Measurements from ENCODE around the gene RPL26. TPM values are rescaled to one million over a fixed set of nuclear protein-coding genes. Genes with fewer than 3 reads are reported as not detected.
"Not testable (repeated sequence)": the region's sequence is repeated elsewhere in the genome, so short reads cannot be mapped to it uniquely, and the experiment has no call there.

The RPL26 gene
- total RNA-seq, 1 donor = 2,089 TPM

- H3K36me3 ChIP-seq (ENCODE audit: insufficient read depth, low read length) = peaks cover 51% of the 10 kb centered on the region
- peaks cover 42% of the 10 kb centered on the region for H3K79me2 ChIP-seq (ENCODE audit: insufficient read depth, low read length)
- H2AFZ ChIP-seq (ENCODE audit: low read length) = no peak overlapping the region
- no peak overlapping the region for H3K4me3 ChIP-seq (ENCODE audit: insufficient read depth, low read length)
- peaks cover 30% of the 10 kb centered on the region for H4K20me1 ChIP-seq (ENCODE audit: insufficient read depth, low read length)
- peaks cover 30% of the 10 kb centered on the region for H3K4me1 ChIP-seq (ENCODE audit: insufficient read depth, low read length)
- H3K9me3 ChIP-seq (ENCODE audit: low read depth, low read length) = no peaks in the 10 kb centered on the region
- no peak overlapping the region for H3K27ac ChIP-seq (ENCODE audit: low read depth, low read length)
- H3K27me3 ChIP-seq (ENCODE audit: insufficient read depth, low read length) = no peaks in the 10 kb centered on the region
- no peak for TF ChIP-seq CTCF (IDR thresholded peaks at IDR 0.05; ENCODE audit: extremely low read depth, low read depth, low read length)
- H3K4me2 ChIP-seq (ENCODE audit: insufficient read depth, low read length) = no peak overlapping the region
- DNase-seq (ENCODE audit: insufficient read length, low spot score, missing footprints) = no peak
These were observed 5.6 kb downstream of the RPL26 start for GRCh38 chr17:8377422-8377821.

DNA sequence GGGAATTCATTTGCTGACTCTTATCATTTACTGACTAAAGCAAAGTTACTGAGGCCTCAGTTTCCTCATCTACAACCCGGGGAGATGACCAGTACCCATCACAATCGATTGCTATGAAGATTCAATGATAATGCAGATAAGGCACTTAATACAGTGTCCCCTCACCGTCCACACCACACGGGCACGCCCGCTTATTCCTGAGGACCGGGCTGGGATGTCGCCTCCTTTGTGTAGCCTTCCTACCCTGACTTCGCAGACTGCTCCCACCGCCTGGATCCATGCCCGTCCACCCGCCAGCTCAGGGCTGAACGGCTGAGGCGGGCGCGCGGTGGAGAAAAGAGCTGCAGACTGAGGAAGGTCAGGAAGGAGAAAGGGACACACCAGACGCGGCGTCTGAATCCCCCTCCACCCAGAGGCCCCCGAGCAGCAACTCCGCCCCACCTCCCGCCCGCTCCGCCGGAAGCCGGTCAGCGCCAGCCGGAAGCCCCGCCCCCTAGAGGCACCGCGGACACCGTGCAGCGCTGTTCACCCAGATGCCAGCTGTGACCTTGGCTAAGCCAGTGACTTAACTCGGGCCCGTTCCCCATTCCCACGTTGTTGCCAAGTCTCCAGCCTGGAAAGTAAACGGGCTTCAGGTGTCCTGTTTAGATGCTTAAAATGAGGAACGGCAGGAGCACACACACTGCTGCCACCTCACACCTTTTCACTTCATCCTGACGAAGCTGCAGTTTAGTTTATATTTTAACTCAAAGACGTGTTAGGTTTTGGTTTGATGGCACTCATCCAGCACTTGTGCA, 6.5 kb downstream of the RPL26 start, which contains the start of gene KRABD2:
KRABD2 (minus strand) TSS at position 434 of the 797 bp plus-strand sequence.
- Histone ChIP-seq H4K20me1 (ENCODE audit: insufficient read depth, low read length) (peaks cover 23% of the 10 kb centered on the region), H3K4me2 (ENCODE audit: insufficient read depth, low read length) (peak within 1 kb of the TSS; percentile 94), H3K4me1 (ENCODE audit: insufficient read depth, low read length) (peaks cover 23% of the 10 kb centered on the region), H3K79me2 (ENCODE audit: insufficient read depth, low read length) (peaks cover 32% of the 10 kb centered on the region), H3K27ac (ENCODE audit: low read depth, low read length) (peak within 1 kb of the TSS; percentile 63), H3K36me3 (ENCODE audit: insufficient read depth, low read length) (peaks cover 47% of the 10 kb centered on the region), H2AFZ (ENCODE audit: low read length) (peak within 1 kb of the TSS; percentile 69), H3K9me3 (ENCODE audit: low read depth, low read length) (no peaks in the 10 kb centered on the region), H3K4me3 (ENCODE audit: insufficient read depth, low read length) (peak within 1 kb of the TSS; percentile 85), H3K27me3 (ENCODE audit: insufficient read depth, low read length) (no peaks in the 10 kb centered on the region)
- peak; percentile 99 for DNase-seq (ENCODE audit: insufficient read length, low spot score, missing footprints)
- peak; percentile 56 for TF ChIP-seq CTCF (IDR thresholded peaks at IDR 0.05; ENCODE audit: extremely low read depth, low read depth, low read length)

GRCh38 chr17:8375738-8376259, 7.2 kb downstream of the RPL26 start:
- Histone ChIP-seq H3K79me2 (ENCODE audit: insufficient read depth, low read length) (peaks cover 25% of the 10 kb centered on the region), H3K27me3 (ENCODE audit: insufficient read depth, low read length) (no peaks in the 10 kb centered on the region), H3K4me2 (ENCODE audit: insufficient read depth, low read length) (peak overlapping the region; percentile 94), H3K4me3 (ENCODE audit: insufficient read depth, low read length) (peak overlapping the region; percentile 85), H4K20me1 (ENCODE audit: insufficient read depth, low read length) (peaks cover 17% of the 10 kb centered on the region), H3K9me3 (ENCODE audit: low read depth, low read length) (no peaks in the 10 kb centered on the region), H3K27ac (ENCODE audit: low read depth, low read length) (peak overlapping the region; percentile 63), H3K36me3 (ENCODE audit: insufficient read depth, low read length) (peaks cover 40% of the 10 kb centered on the region), H2AFZ (ENCODE audit: low read length) (peak overlapping the region; percentile 69), H3K4me1 (ENCODE audit: insufficient read depth, low read length) (peaks cover 17% of the 10 kb centered on the region)
- no peak for TF ChIP-seq CTCF (IDR thresholded peaks at IDR 0.05; ENCODE audit: extremely low read depth, low read depth, low read length)
- DNase-seq (ENCODE audit: insufficient read length, low spot score, missing footprints) = peak; percentile 88

- DNase-seq (ENCODE audit: insufficient read length, low spot score, missing footprints) = not testable (repeated sequence)
These were observed 9.1 kb downstream of the RPL26 start for GRCh38 chr17:8373856-8374255.

More at GRCh38 chr17:8373856-8374255, 9.1 kb downstream of the RPL26 start:
- H3K36me3 ChIP-seq (ENCODE audit: insufficient read depth, low read length) = peaks cover 37% of the 10 kb centered on the region
- not testable (repeated sequence) for H3K9me3 ChIP-seq (ENCODE audit: low read depth, low read length); H2AFZ ChIP-seq (ENCODE audit: low read length); H4K20me1 ChIP-seq (ENCODE audit: insufficient read depth, low read length); H3K4me3 ChIP-seq (ENCODE audit: insufficient read depth, low read length); H3K27me3 ChIP-seq (ENCODE audit: insufficient read depth, low read length); H3K4me2 ChIP-seq (ENCODE audit: insufficient read depth, low read length); H3K79me2 ChIP-seq (ENCODE audit: insufficient read depth, low read length); H3K27ac ChIP-seq (ENCODE audit: low read depth, low read length)
- H3K4me1 ChIP-seq (ENCODE audit: insufficient read depth, low read length) = peaks cover 10% of the 10 kb centered on the region
